Measurements from ENCODE around the gene LDLRAD3. TPM values are rescaled to one million over a fixed set of nuclear protein-coding genes. Genes with fewer than 3 reads are reported as not detected.

The LDLRAD3 gene
- total and polyA plus RNA-seq, 5 experiments from 2014 or later, result not detected

DNA sequence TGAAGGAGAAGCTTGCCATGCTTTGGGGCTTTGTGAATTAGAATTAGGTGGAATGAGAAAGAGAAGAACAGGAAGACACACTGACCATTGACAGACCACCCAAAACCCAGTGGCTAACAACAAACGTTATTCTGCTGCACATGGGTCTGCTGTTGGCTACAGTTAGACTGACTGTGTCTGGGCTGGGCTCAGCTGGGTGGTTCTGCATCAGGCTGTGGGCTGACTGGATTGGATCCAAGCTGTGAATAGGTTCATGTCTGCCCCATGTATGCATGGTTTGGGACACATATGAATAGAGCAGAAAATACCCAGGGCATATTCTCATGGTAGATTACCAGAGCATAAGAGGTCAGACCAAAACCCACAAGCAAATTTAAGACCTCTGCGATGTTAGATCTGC, 11.7 kb upstream of the LDLRAD3 start:
- Mint-ChIP-seq H3K36me3 (no peaks in the 10 kb centered on the region), H3K4me3 (no peak overlapping the region), H3K9me3 (no peaks in the 10 kb centered on the region), H3K4me1 (no peaks in the 10 kb centered on the region), H3K27ac (no peak overlapping the region), H3K27me3 (peaks cover 9 to 46% (median 25%) of the 10 kb centered on the region in 5 donors)
- POLR2A ChIA-PET, result no interaction called here
- DNase-seq (no peak), ATAC-seq (no peak)

DNA sequence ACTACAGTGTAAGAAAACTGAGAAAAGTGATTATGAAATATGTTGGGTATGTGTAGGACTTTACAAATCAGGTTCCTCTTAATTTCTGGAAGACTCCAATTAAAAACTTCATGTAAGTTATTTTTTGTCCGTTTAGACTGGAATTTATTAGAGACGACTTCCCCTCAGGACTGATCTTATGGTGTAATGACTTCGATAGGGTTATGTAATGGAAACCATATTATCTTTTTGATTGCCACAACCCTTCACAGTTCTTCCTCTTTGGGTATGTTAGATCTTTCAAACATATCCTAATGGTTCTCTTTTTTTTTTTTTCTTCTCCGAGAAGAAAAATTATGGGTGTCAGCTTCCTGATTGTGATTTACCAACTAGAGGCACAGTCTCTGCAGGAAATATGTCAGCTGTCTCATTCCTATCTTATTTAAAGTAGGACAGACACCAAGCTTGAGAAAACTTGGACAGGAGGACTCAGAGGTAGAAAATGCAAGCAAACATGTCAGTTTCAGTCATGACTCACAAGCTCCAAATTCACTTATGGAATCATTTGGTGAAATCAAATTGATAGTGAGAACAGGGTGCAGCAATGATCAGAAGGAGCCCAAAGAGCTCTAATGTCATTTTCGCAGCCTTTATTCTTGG, 11.1 kb upstream of the LDLRAD3 start:
- Mint-ChIP-seq H3K4me3 (no peak overlapping the region), H3K9me3 (no peaks in the 10 kb centered on the region), H3K27me3 (peaks cover 12 to 46% (median 29%) of the 10 kb centered on the region in 5 donors), H3K4me1 (no peaks in the 10 kb centered on the region), H3K36me3 (no peaks in the 10 kb centered on the region), H3K27ac (no peak overlapping the region)
- no peak for DNase-seq
- no peak for ATAC-seq
- POLR2A ChIA-PET, result no interaction called here

DNA sequence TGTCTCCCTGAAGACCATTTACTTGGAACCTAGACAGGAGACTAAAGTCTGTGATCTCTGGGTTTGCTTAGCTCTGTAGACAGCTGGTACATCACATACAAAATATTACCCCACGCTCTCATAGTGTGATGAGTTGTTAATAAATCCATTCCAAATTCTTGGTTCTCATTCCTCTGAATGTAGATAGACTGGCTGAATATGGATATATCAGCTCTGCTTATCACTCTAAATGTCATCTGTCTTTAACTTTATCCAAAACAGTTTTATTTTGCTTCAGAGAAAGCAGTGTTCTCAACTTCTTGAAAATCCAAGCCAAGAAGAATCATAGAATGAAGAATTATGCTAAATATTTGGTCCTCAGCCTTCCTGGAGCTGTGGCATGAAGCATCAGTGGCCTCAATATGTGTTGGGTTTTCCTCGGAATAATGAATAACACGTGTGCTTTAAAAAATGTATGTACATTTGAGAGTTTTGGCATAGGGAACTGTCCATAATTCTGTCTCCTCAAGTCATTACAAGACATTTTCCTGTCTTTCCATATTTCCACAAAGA, 10.5 kb upstream of the LDLRAD3 start:
- POLR2A ChIA-PET, result no interaction called here
- no peak overlapping the region for H3K4me3 Mint-ChIP-seq
- ATAC-seq, result no peak
- no peak for DNase-seq
- no peaks in the 10 kb centered on the region for H3K9me3 Mint-ChIP-seq
- H3K4me1 Mint-ChIP-seq, result no peaks in the 10 kb centered on the region
- no peaks in the 10 kb centered on the region for H3K36me3 Mint-ChIP-seq
- no peak overlapping the region for H3K27ac Mint-ChIP-seq
- peaks cover 12 to 46% (median 29%) of the 10 kb centered on the region in 5 donors for H3K27me3 Mint-ChIP-seq

DNA sequence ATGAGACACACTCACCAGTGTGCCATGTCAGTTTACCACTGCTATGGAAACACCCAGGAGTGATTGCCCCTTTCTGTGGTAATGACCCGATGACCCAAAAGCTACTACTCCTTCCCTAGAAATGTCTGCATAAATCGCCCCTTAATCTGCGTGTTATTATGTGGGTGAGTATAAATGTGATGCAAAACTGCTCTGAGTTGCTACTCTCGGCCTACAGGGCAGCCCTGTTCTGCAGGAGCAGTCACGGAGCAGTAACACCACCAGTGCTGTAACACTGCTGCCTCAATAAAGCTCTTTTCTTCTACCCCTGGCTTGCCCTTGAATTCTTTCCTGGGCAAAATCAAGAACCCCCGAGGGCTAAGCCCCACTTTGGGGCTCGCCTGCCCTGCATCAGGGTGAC, 9.6 kb upstream of the LDLRAD3 start:
- no peaks in the 10 kb centered on the region for H3K4me1 Mint-ChIP-seq
- H3K9me3 Mint-ChIP-seq, result peaks cover 0 to 3% (median 0%) of the 10 kb centered on the region in 9 donors
- H3K4me3 Mint-ChIP-seq, result no peak overlapping the region
- no peaks in the 10 kb centered on the region for H3K36me3 Mint-ChIP-seq
- peaks cover 11 to 46% (median 27%) of the 10 kb centered on the region in 5 donors for H3K27me3 Mint-ChIP-seq
- ATAC-seq (no peak), DNase-seq (no peak)
- POLR2A ChIA-PET, result no interaction called here
- no peak overlapping the region for H3K27ac Mint-ChIP-seq

DNA sequence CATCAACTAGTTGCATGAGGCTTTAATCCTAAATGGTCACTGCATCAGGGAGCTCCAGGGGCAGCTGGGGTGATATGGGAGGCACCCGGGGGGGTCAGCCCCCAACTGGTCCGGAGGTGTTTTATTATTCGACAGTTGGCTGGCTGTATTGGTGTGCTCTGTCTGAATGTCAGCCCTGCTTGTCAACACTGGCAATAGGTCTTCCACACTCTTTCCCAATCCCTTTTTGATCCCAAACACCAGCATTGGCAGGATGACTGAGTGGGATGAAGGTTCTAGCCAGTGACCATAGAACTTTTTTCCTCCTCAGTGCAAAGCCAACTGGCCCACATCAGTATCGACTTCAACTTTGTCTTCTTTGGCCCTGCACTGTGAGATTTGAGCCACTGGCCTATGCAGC, 8.9 kb upstream of the LDLRAD3 start:
- H3K36me3 Mint-ChIP-seq, result no peaks in the 10 kb centered on the region
- no peak overlapping the region for H3K27ac Mint-ChIP-seq
- no peaks in the 10 kb centered on the region for H3K4me1 Mint-ChIP-seq
- peaks cover 11 to 46% (median 27%) of the 10 kb centered on the region in 5 donors for H3K27me3 Mint-ChIP-seq
- ATAC-seq (no peak), DNase-seq (no peak)
- POLR2A ChIA-PET, result no interaction called here
- H3K4me3 Mint-ChIP-seq, result no peak overlapping the region
- H3K9me3 Mint-ChIP-seq, result peaks cover 0 to 3% (median 0%) of the 10 kb centered on the region in 9 donors

DNA sequence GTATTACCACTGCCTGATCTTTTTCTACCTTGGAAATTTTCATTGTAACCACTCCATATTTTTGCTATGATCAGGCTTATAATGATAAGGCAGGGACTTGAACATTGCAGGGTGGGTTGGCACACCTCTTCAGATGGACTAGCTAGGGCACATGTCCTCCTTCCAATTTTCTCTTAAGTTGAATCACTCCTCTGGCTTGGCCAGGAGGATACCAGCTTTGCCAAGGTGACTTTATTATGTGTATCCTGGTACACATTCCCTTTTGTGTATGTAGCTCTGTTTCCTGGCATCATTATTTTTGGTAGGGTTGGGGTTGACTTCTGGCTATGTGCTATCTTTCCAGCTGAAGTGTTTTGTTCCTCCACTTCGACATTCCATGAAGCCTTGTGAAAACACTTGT, 8.5 kb upstream of the LDLRAD3 start:
- H3K4me1 Mint-ChIP-seq, result no peaks in the 10 kb centered on the region
- H3K36me3 Mint-ChIP-seq, result no peaks in the 10 kb centered on the region
- peaks cover 0 to 3% (median 0%) of the 10 kb centered on the region in 9 donors for H3K9me3 Mint-ChIP-seq
- DNase-seq, result no peak
- ATAC-seq, result no peak
- POLR2A ChIA-PET, result no interaction called here
- H3K27me3 Mint-ChIP-seq, result peaks cover 11 to 46% (median 26%) of the 10 kb centered on the region in 5 donors
- peak overlapping the region in 1 of 10 donors; percentile 53 for H3K27ac Mint-ChIP-seq
- H3K4me3 Mint-ChIP-seq, result no peak overlapping the region

DNA sequence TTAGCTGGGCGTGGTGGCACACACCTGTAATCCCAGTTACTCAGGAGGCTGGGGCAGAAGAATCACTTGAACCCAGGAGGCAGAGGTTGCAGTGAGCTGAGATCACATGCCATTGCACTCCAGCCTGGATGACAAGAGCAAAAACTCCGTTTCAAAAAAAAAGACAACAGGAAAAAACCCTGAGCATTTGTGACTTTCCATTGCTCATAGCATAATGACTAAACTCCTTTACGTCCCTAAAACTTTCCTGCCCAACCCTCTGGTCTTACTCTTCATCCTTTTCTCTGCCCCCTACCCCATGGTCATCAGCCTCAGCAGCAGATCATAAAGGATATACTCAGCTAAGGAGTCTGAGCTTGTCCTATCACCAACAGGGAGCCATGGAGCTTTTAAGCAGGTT, 6.8 kb upstream of the LDLRAD3 start:
- H3K27me3 Mint-ChIP-seq, result peaks cover 11 to 43% (median 28%) of the 10 kb centered on the region in 5 donors
- POLR2A ChIA-PET, result no interaction called here
- H3K36me3 Mint-ChIP-seq, result no peaks in the 10 kb centered on the region
- peaks cover 0 to 3% (median 0%) of the 10 kb centered on the region in 9 donors for H3K9me3 Mint-ChIP-seq
- ATAC-seq, result no peak
- H3K4me1 Mint-ChIP-seq, result no peaks in the 10 kb centered on the region
- H3K4me3 Mint-ChIP-seq, result no peak overlapping the region
- H3K27ac Mint-ChIP-seq, result no peak overlapping the region
- DNase-seq, result no peak

DNA sequence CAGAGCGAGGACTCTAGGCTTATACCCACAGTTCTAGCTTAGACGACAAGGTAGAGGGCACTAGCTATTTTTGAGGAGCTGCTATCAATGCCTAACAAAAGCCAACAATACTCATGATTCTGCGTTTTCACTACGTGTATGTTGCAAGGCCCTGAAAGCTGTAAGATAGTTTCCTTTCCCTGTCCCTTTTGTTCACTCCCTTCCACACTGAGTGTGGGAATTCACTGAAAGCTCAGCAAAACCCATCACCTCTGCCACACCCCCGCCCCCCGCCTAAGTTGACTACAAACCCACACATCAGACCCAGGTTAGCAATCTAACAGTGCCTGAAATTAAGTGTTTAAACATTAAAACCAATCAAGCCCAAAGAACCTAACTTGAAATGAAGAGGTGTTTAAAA, 6.2 kb upstream of the LDLRAD3 start:
- POLR2A ChIA-PET, result no interaction called here

DNA sequence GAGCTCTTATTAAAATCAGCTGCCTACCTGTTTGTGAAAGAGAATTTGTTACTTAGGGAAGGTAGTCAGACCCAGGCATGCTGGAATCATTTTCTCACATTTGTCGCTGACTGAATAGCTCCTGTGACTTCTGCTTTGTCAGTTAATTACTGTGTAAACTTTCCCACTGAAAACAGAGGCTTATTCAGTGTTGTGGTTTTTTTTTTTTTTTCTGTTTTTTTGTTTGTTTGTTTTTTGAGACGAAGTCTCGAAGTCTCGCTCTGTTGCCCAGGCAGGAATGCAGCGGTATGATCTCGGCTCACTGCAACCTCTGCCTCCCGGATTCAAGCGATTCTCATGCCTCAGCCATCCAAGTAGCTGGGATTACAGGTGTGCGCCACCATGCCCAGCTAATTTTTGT, 5.6 kb upstream of the LDLRAD3 start:
- DNase-seq, result no peak

More for the DNA sequence above, 6.2 kb upstream of the LDLRAD3 start:
- peaks cover 0 to 3% (median 0%) of the 10 kb centered on the region in 9 donors for H3K9me3 Mint-ChIP-seq
- no peak overlapping the region for H3K27ac Mint-ChIP-seq
- no peaks in the 10 kb centered on the region for H3K36me3 Mint-ChIP-seq
- DNase-seq (no peak), ATAC-seq (no peak)
- H3K4me3 Mint-ChIP-seq, result no peak overlapping the region
- H3K4me1 Mint-ChIP-seq, result no peaks in the 10 kb centered on the region
- peaks cover 15 to 45% (median 31%) of the 10 kb centered on the region in 5 donors for H3K27me3 Mint-ChIP-seq

DNA sequence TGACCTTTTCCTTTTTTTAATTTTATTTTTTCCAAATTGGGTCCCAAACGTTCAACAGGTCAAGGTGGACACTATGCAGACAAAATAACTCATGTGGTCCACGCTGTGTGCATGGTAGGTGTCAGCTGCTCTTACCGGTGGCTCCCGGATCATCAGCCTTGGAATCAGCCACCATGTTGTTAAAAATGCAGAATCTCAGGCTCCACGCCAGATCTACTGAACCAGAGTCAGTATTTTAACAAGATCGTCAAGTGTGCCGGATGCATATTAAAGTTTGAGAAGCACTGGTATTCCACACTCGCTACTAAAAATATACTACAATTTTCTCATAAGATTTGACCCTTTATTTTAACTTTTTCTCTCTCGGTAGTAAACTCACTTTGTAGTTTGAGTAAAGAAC, 553 bp upstream of the LDLRAD3 start:
- DNase-seq, result no peak
- Mint-ChIP-seq H3K27me3 (peaks cover 27 to 62% (median 50%) of the 10 kb centered on the region in 5 donors), H3K4me1 (peaks cover 6 to 15% (median 9%) of the 10 kb centered on the region in 4 donors), H3K4me3 (peak overlapping the region; percentile 74 to 92 (median 84)), H3K36me3 (no peaks in the 10 kb centered on the region), H3K27ac (peak overlapping the region in 1 of 10 donors; percentile 86), H3K9me3 (peaks cover 0 to 3% (median 0%) of the 10 kb centered on the region in 9 donors)
- ATAC-seq, result no peak
- POLR2A ChIA-PET, result no interaction called here

More for the DNA sequence above, 5.6 kb upstream of the LDLRAD3 start:
- Mint-ChIP-seq H3K4me3 (no peak overlapping the region), H3K27ac (peak overlapping the region in 1 of 10 donors; percentile 2), H3K4me1 (peaks cover 0 to under 1% (median under 1%) of the 10 kb centered on the region in 4 donors), H3K36me3 (no peaks in the 10 kb centered on the region), H3K27me3 (peaks cover 18 to 50% (median 36%) of the 10 kb centered on the region in 5 donors), H3K9me3 (peaks cover 0 to 3% (median 0%) of the 10 kb centered on the region in 9 donors)
- POLR2A ChIA-PET, result no interaction called here
- ATAC-seq, result no peak

DNA sequence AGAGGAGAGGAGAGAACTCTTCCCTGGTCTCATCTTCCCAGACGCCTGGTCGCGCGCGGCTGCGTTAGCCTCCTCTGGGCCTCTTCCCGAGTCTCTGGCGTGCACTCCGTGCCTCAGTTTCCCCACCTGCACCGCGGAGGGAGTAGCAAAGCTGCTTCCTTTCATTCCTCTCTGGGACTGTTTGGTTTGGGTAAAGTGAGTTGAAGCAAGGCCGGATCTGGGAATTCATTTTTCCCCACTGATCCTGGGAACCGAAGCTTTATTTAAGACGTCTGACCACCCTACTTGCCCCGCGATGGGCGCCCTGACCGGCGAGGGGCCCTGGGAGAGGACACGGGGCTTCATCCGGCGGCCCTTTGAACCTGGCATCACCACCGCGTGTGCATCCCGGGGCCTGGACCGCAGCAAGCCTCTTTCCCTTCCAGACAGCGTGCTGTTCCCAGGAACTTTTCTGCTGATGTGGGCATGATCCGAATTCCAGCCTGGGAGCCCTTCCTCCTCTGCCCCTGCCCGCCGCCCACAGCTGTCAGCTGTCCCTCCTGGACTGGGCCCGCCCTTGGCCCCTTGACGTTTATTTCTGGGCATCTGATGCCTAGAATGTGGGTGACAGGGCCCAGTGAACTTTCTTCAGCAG, 758 bp downstream of the LDLRAD3 start:
- DNase-seq, result no peak

DNA sequence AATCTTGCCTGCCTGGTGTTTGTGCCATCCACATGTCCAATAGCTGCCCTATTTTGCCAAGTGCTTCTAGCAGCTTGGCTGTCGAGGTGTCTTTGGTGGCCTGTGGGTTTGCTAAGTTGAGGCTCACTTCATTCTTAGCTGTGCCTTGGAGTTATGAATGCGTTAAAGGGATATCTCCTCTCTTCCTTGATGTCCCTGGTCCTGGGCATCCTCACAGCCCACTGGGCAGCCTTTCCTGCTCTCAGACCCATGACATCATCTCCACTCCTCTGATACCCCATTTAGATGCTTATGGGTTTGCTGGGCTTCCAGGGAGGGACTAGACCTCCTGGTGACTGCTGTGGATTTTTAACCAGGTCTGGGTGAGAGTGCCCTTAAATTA, 1.3 kb downstream of the LDLRAD3 start:
- no peak overlapping the region for H3K27ac Mint-ChIP-seq
- H3K4me1 Mint-ChIP-seq, result peaks cover 6 to 15% (median 9%) of the 10 kb centered on the region in 4 donors
- peaks cover 25 to 68% (median 46%) of the 10 kb centered on the region in 5 donors for H3K27me3 Mint-ChIP-seq
- H3K36me3 Mint-ChIP-seq, result no peaks in the 10 kb centered on the region
- DNase-seq (no peak), ATAC-seq (no peak)
- H3K4me3 Mint-ChIP-seq, result peak overlapping the region; percentile 58 to 82 (median 76)
- POLR2A ChIA-PET, result no interaction called here
- H3K9me3 Mint-ChIP-seq, result peaks cover 0 to 3% (median 0%) of the 10 kb centered on the region in 9 donors

More for the DNA sequence above, 758 bp downstream of the LDLRAD3 start:
- peaks cover 6 to 15% (median 9%) of the 10 kb centered on the region in 4 donors for H3K4me1 Mint-ChIP-seq
- H3K9me3 Mint-ChIP-seq, result peaks cover 0 to 3% (median 0%) of the 10 kb centered on the region in 9 donors
- POLR2A ChIA-PET, result no interaction called here
- H3K27ac Mint-ChIP-seq, result peak overlapping the region in 1 of 10 donors; percentile 33
- no peaks in the 10 kb centered on the region for H3K36me3 Mint-ChIP-seq
- H3K27me3 Mint-ChIP-seq, result peaks cover 25 to 68% (median 51%) of the 10 kb centered on the region in 5 donors
- H3K4me3 Mint-ChIP-seq, result peak overlapping the region; percentile 63 to 82 (median 76)
- no peak for ATAC-seq

DNA sequence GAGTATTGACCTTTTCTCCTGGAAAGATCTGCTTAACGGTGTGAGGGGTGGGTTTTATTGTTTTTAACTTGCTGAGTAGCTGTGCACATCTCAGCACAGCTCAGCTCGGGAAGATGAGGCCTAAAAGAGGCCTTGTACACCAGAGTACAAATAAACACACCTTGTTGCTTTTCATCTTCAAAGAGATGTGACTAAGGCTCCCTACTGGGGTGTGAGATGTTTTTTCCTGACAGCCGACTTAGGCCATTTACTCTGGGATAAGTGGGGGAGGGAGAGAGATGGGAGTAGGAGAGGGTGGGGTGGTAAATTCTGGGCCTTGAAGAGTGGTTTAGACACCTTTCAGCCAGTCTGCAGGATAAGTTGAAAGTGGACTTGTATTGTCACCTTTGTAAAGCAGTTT, 2.9 kb downstream of the LDLRAD3 start:
- peaks cover 0 to 3% (median 0%) of the 10 kb centered on the region in 9 donors for H3K9me3 Mint-ChIP-seq
- peaks cover 6 to 15% (median 9%) of the 10 kb centered on the region in 4 donors for H3K4me1 Mint-ChIP-seq
- H3K36me3 Mint-ChIP-seq, result no peaks in the 10 kb centered on the region
- peaks cover 27 to 80% (median 46%) of the 10 kb centered on the region in 5 donors for H3K27me3 Mint-ChIP-seq
- peak overlapping the region in 1 of 10 donors; percentile 30 for H3K27ac Mint-ChIP-seq
- H3K4me3 Mint-ChIP-seq, result no peak overlapping the region
- no peak for DNase-seq
- POLR2A ChIA-PET, result no interaction called here
- ATAC-seq, result no peak
